HG03175 (cell line): ENCODE data around the gene HTR3B.
"Not testable (repeated sequence)": the region's sequence is repeated elsewhere in the genome, so short reads cannot be mapped to it uniquely, and the experiment has no call there.

Source experiments
- ATAC-seq: cut with Tn5 transposase; IDR thresholded peaks from one replicate; pipeline ENCODE4 v1.9.1; 2021; ENCODE audit warnings: mild to moderate bottlenecking, moderate library complexity; ENCODE audit not compliant: unreplicated experiment

The HTR3B gene

DNA sequence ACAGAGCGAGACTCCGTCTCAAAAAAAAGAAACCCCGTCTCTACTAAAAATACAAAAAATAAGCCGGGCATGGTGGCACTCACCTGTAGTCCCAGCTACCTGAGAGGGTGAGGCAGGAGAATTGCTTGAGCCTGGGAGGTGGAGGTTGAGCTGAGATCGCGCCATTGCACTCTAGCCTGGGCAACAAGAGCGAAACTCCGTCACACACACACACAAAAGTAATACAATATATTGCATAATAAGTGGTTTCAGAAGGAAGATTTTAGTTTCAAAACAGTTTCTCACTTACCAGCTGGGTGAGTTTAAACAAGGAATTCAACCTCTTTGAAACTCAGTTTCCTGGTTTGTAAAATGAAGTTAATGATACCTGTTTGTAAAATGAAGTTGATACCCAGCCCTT, 37.7 kb downstream of the HTR3B start:
- ATAC-seq, result no peak

- not testable (repeated sequence) for ATAC-seq
Observed at GRCh38 chr11:113946162-113946561, 41.6 kb downstream of the HTR3B start.

DNA sequence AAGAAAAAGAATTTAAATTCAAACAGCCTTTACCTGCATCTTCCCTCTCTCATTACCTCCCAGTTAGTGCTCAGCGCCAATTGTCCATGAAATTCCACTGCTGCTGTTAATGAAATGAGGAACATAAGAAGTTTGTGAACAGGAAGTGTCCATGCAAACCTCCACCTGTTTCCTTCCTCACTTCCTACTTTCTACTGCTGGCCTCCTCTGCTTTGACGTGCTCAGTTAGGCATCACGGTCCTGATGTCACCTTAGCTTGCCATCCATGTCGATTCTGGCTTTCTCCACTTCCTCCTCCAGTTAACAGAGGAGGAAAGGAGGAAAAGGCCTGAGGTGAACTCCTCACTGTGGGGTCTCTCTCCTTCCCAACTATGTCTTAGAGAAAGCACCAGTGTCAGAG, 43.4 kb downstream of the HTR3B start:
- ATAC-seq, result no peak

DNA sequence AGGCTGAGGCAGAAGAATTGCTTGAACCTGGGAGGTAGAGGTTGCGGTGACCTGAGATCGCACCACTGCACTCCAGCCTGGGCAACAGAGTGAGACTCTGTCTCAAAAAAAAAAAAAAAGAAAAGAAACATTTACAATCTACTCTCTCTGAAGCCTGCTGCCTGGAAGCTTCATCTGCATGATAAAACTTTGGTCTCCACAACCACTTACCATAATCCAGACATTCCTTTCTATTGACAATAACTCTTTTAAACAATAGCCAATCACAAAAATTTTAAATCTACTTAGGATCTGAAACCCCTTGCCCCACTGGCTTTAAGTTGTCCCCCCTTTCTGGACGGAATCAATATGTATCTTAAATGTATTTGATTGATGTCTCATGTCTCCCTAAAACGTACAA, 45.3 kb downstream of the HTR3B start:
- ATAC-seq, result no peak

DNA sequence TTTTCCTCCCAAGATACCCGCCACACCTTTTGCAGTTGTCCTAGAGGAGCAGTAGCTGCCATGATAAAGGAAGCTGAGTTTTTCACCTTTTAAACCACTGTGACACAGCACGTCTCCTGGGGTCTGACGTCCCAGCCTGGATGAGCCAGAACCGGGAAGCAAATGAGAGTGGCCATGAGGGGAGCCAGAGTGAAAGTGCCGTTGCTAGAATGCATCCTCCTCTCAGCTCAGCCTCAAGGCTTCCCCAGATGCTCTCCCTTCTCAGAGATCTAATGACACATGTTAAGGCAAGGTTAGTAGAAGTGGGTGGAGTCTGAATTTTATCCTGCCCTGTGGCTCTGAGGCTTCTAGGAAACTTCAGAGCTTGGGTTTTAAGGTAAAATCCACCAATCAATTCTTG, 46.9 kb downstream of the HTR3B start:
- no peak for ATAC-seq

- ATAC-seq, result no peak
Observed at GRCh38 chr11:113952070-113952469, 47.5 kb downstream of the HTR3B start.

GRCh38 chr11:113952588-113952987, 48.0 kb downstream of the HTR3B start:
- ATAC-seq, result no peak

DNA sequence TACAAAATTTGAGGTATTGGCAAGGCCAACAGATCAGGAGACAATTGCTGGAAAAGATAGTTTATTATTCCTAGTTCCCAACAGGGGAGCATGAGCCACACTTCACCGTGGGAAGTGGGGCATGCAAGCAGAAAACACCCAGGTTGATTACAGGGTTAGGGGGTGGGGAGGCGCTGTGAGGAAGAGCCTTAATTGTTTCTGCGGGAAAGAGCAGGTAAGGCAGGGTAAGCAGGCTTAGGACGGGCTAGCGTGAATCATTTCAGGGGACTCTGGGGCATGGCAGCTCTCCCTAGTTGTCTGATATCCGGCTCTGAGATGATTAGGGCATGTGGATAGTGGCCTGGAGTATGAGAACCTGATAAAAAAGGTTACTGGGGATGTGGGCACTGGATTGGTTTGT, 49.6 kb downstream of the HTR3B start:
- ATAC-seq, result no peak

DNA sequence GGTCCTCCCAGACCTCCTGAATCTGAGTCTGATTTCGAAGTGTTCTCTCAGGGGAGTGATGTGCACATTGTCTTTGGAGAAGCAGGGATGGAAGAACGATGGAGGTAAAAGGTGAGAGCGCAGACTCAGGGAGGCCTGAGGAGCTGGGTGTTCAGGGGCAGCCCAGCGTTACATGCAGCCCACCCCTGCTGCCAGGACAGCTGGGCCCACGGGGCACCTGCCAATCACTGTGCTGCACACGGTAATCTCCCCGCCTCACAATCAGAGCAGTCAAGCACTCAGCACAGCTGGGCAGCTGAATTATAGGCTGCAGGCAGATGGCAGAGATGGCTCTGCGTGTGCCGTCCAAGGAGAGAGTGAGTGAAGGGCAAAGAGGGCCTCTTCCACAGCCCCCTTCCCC, 52.4 kb downstream of the HTR3B start:
- ATAC-seq, result no peak

DNA sequence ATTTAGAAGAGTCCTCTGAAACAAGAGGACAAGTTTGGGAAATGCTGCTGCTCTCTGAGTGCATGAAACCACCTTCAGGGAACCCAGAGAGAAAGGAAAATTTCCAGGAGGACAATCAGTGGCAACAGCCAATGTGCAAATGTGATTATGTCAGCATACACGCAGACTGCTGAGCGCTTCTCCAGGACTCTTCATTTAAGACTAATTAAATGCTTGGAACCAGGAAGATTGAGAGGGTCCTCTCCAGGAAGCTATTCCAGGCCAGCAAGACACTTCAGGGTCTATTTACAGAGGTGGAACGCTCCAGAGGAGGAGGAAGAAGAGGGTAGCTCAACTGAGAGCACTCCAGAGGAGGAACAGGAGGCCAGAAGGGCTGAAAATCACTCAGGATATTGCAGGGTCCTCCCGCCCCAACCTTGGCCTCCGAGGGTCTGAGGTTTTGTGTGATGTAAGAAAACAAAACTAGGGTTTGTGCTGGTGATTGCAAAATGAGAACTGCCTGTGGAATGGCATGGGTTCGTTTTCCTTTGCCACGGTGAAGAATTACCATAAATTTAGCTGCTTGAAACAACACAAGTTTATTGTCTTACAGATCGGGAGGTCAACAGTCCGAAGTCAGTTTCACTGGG, 56.2 kb downstream of the HTR3B start:
- ATAC-seq, result no peak

DNA sequence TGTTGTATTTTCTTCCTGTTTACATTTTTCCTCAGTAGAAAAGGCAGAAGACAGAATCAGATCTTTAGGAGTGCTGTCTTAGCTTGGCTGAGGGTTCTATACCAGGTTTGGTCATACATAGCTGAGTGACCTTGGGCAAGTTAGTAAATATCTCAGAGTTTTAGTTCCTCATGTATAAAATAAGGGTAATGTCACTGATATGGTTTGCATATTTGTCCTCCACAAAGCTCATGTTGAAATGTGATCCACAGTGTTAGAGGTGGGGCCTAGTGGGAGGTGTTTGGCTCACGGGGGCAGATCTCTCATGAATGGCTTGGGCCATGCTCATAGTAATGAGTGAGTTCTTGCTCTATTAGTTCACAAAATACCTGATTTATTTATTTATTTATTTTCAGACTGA, 62.8 kb downstream of the HTR3B start:
- no peak for ATAC-seq

GRCh38 chr11:113971506-113972195, 67.1 kb downstream of the HTR3B start:
- ATAC-seq, result no peak

DNA sequence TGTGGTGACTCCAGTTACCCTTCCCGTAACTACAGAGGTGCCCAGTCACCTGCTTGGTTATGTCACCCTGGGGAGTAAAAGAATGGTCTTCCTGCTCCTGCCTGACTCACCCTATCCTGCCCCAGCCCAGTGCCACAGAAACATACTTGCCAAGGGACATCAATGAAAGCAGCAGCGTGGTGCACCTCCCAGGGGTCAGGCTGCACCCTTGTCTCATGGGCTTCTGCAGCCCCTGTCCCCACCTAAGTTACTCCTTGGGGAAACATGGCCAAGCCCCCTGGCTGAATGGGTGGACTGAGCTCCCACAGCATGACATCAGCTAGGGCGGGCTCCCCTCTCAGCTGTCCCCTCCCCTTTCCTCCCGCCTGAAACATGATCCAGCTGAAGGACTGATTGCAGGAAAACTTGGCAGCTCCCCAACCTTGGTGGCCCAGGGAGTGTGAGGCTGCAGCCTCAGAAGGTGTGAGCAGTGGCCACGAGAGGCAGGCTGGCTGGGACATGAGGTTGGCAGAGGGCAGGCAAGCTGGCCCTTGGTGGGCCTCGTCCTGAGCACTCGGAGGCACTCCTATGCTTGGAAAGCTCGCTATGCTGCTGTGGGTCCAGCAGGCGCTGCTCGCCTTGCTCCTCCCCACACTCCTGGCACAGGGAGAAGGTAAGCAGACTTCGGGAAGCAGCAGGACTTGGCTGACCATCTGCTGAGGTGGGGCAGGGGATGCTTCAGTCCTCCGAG, 70.3 kb downstream of the HTR3B start, which contains the start of gene HTR3A:
HTR3A (plus strand) TSS at position 368 of the 730 bp plus-strand sequence; CDS start at position 586, 218 bp downstream.
- ATAC-seq, result no peak

DNA sequence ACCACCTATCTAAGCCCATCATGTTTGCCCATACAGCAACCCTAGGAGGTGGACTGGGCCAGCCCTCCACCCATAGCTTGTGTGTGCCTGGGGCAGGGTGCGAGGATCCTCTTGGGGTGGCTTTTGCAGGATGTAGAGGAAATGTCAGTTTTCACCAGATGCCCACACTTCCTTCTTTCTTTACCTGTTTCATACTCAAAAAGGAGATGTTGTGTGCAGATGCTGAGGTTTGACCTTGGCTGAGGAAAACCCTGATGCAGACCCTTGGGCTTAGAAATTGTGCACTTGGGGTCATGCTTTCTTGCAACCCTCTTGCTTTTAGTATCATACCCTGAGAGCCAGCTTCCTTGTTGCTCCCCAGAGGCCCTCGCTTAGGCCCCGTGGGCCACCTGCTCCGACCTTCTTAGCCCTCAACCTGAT, 72.5 kb downstream of the HTR3B start:
- ATAC-seq, result no peak

DNA sequence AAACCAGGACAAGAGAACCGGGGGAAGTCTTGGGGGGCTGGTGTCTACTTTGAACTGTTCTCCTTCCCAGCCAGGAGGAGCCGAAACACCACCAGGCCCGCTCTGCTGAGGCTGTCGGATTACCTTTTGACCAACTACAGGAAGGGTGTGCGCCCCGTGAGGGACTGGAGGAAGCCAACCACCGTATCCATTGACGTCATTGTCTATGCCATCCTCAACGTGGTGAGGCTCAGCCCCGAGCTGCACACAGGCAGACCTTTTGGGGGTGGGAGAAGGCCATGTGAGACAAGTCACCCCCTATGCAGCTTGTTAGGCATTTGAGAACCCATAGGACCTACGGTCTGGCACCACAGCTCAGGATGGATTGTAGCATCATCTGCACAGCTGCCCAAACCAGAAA, 73.1 kb downstream of the HTR3B start:
- ATAC-seq, result peak; percentile 63

DNA sequence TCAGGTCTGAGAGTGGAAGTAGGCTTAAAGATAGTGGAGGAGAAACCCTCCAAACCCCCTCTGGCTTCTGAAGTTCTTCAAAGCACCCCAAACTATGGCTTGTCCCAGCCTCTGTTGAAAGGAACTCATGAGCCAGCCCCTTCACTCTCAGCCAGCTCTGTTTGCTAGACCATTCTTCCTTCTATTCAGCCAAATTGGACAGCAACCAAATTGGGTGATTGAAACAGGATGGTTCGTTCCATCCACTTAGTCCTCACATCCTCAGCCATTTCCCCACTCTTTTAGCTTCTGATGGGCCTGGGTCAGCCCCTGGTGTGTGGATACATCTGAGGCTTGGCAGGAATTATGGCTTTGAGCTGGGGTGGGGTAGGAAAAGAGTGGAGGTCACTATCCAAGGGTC, 74.8 kb downstream of the HTR3B start:
- no peak for ATAC-seq

- no peak for ATAC-seq
Observed at GRCh38 chr11:113980785-113981184, 76.2 kb downstream of the HTR3B start.

DNA sequence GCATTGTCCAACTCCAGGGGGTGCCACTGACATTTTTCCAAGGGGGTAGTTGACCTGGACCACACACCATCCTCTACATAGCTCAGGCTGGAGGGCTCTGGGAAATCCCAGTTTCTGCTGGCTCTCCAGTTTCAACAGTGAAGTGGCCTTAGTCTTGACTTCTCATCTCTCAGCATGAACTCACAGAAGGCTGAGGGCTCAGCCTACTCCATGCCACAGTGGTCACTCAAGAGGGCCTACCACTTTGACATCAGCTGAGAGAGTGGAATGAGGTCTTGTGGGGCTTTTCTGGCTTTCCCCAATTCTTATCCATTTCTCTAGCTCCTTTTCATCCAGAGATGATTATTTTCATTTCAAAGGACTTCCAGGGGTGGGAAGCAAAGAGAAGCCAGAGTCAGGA, 77.7 kb downstream of the HTR3B start:
- ATAC-seq, result no peak

- no peak for ATAC-seq
Observed at GRCh38 chr11:113984781-113985180, 80.2 kb downstream of the HTR3B start.

- ATAC-seq, result no peak
Observed at GRCh38 chr11:113985906-113986305, 81.3 kb downstream of the HTR3B start.

DNA sequence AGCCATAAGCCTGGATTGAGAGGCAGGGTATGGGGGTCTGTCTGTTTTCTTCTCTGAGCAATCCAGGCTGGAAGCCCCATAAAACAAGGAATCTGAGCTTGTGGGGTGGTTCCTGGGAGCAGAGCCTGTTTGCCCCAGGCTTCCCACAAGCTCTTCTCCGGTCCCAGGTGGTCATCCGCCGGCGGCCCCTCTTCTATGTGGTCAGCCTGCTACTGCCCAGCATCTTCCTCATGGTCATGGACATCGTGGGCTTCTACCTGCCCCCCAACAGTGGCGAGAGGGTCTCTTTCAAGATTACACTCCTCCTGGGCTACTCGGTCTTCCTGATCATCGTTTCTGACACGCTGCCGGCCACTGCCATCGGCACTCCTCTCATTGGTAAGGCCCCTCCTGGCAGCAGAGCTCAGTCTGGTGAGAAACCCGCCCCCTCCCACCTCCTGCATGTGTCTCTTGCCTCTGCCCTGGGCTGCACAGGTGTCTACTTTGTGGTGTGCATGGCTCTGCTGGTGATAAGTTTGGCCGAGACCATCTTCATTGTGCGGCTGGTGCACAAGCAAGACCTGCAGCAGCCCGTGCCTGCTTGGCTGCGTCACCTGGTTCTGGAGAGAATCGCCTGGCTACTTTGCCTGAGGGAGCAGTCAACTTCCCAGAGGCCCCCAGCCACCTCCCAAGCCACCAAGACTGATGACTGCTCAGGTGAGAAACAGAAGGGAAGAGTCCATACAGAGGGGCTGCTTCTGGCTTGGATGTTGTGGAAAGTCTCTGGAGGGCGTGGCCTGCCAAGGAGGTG, 82.0 kb downstream of the HTR3B start:
- ATAC-seq, result no peak
